Lower leg skin (tissue), 3 donors: ENCODE results near the gene SPON1.

Source experiments
- POLR2A ChIP-seq, 2 donors: fragments of 450-650 bp; IDR thresholded peaks; one replicate each; pipeline ENCODE4 v1.6.1; 2016 to 2017; ENCODE audit warnings: antibody characterized with exemption in 2 of 2, mild to moderate bottlenecking in 1 of 2, moderate library complexity in 1 of 2
- TF ChIP-seq, protein P1 (sequence below), 3 donors: fragments of 450-650 bp; IDR thresholded peaks; one replicate each; pipeline ENCODE4 v1.5.1; 2016; ENCODE audit warnings: antibody characterized with exemption in 3 of 3, mild to moderate bottlenecking in 3 of 3, moderate library complexity in 2 of 3

DNA sequence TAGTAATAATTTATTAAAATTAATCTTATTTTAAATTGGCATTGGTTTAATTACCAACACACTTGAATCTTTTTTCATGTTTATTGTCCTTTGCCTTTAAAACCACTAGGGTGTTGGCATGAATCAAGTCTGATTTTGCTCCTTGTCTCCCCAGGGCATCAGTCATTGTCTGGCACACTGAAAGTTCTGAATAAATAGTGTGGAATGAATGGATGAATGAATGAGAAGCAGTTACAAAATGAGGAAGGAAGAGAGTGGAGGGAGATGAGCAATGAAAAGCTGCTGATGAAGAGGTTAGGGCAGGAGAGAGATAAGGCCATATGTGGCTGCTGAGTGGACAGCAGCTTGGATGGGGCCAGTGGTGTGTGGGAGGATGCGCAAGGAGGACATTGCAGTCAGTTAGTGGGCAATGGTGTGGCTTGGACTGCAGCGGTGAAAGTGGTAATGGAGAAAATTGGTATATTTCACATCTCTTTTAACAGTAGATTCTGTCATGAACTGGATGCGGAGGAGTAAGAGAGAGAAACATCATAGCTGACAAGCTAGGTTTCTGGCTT lies 132.0 kb downstream of the SPON1 start:
- TF ChIP-seq, protein P1, sequence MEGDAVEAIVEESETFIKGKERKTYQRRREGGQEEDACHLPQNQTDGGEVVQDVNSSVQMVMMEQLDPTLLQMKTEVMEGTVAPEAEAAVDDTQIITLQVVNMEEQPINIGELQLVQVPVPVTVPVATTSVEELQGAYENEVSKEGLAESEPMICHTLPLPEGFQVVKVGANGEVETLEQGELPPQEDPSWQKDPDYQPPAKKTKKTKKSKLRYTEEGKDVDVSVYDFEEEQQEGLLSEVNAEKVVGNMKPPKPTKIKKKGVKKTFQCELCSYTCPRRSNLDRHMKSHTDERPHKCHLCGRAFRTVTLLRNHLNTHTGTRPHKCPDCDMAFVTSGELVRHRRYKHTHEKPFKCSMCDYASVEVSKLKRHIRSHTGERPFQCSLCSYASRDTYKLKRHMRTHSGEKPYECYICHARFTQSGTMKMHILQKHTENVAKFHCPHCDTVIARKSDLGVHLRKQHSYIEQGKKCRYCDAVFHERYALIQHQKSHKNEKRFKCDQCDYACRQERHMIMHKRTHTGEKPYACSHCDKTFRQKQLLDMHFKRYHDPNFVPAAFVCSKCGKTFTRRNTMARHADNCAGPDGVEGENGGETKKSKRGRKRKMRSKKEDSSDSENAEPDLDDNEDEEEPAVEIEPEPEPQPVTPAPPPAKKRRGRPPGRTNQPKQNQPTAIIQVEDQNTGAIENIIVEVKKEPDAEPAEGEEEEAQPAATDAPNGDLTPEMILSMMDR (IDR thresholded peaks at IDR 0.05): no peak
- no peak for TF ChIP-seq POLR2A (IDR thresholded peaks at IDR 0.05)
